Esophagus squamous epithelium (tissue), 5 donors: Measurements from ENCODE around the gene FFAR4. TPM values are rescaled to one million over a fixed set of nuclear protein-coding genes. Genes with fewer than 3 reads are reported as not detected.
A peak's percentile ranks its signal among the peaks of the same experiment; 100 is the strongest.
"Not testable (repeated sequence)": the region's sequence is repeated elsewhere in the genome, so short reads cannot be mapped to it uniquely, and the experiment has no call there.

Experiments used
- DNase-seq: peaks from one replicate; lab custom pipeline; 2025; lab: John Stamatoyannopoulos, UW
- H3K27ac ChIP-seq, 4 donors: fragments of 200-600 bp; sonication (generic); one replicate each; pipeline ENCODE4 v1.5.1; 2016 to 2019; ENCODE audit warnings: mild to moderate bottlenecking in 1 of 4
- H3K27me3 ChIP-seq, 4 donors: fragments of 200-600 bp; sonication (generic); 1 replicate in 3 of 4; 2 replicates in 1 of 4; pipeline versions ENCODE4 v1.5.1 to v1.6.0; 2017 to 2021; ENCODE audit warnings: antibody characterized with exemption in 1 of 4
- H3K36me3 ChIP-seq, 3 donors: fragments of 200-600 bp; sonication (generic); one replicate each; pipeline ENCODE4 v1.5.1; 2016 to 2019
- H3K4me1 ChIP-seq, 3 donors: fragments of 200-600 bp; sonication (generic); one replicate each; pipeline ENCODE4 v1.5.1; 2017 to 2019
- H3K4me3 ChIP-seq, 4 donors: fragments of 200-600 bp; sonication (generic); 1 replicate in 3 of 4; 2 replicates in 1 of 4; pipeline ENCODE4 v1.5.1; 2016 to 2019; ENCODE audit warnings: mild to moderate bottlenecking in 2 of 4, moderate library complexity in 1 of 4
- H3K9me3 ChIP-seq, 3 donors: fragments of 200-600 bp; sonication (generic); one replicate each; pipeline ENCODE4 v1.5.1; 2016 to 2019
- POLR2A ChIP-seq, 4 donors: fragments of 450-650 bp; IDR thresholded peaks; one replicate each; pipeline ENCODE4 v1.6.1; 2017; ENCODE audit warnings: antibody characterized with exemption in 4 of 4, mild to moderate bottlenecking in 4 of 4, moderate library complexity in 3 of 4
- WGBS, 2 donors: methylation state at CpG; one replicate each; pipeline ENCODE4 v1.1.5; 2018; 5-methylcytosine and 5-hydroxymethylcytosine counted together
- intact Hi-C: fragments of 100-400 bp; cut with DNase I; formaldehyde crosslinking; loops from one replicate; pipeline ENCODE4 v1.15.0; 2022
- total RNA-seq, 4 donors: library from RNA; depleted of rRNA; stranded (reverse); fragments of >200 nt; gene quantifications; one replicate each; pipeline ENCODE4 v1.1.0, GENCODE V29; 2016
- TF ChIP-seq, protein P1 (sequence below), 6 experiments: fragments of 450-650 bp in 4 of 6; fragments of 200-600 bp in 2 of 6; sonication (generic) in 2 of 6; IDR thresholded peaks; one replicate each; pipeline ENCODE4 v1.5.1; 2016 to 2019; ENCODE audit warnings: antibody characterized with exemption in 6 of 6, mild to moderate bottlenecking in 4 of 6, moderate library complexity in 4 of 6
- donor health status: DM: yes; HTN: yes; CAD: no.

Gene FFAR4
- total RNA-seq, 4 donors from 2014 or later, result 0.26 to 1.1 TPM; not detected in 2

DNA sequence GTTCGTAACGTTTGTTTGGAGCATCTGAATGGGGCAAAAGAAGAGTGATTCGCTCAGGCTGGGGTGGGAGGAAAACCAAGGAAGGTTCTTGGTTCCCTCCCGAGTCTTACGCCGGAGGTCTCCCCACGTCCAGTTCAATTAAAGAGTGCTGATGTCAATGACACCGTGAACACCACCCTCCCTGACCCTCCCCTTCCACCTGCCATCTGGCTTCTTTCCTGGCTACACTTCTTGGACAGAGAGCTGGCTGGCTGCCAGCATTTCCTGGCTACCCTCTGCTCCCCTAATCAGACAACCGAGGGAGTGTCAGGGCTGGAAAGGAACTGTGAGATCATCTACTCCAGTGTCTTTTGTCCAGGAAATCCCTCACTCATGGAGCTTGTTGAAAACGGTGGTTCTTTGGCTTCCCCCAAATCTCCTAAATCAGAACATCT is 24.1 kb upstream of the FFAR4 start:
- no peak for DNase-seq
- no peaks in the 10 kb centered on the region for H3K36me3 ChIP-seq
- WGBS, 2 donors, result 23 to 28% methylated on average over 9 to 10 of the region's 10 CpGs
- TF ChIP-seq POLR2A (IDR thresholded peaks at IDR 0.05), result no peak
- TF ChIP-seq, protein P1, sequence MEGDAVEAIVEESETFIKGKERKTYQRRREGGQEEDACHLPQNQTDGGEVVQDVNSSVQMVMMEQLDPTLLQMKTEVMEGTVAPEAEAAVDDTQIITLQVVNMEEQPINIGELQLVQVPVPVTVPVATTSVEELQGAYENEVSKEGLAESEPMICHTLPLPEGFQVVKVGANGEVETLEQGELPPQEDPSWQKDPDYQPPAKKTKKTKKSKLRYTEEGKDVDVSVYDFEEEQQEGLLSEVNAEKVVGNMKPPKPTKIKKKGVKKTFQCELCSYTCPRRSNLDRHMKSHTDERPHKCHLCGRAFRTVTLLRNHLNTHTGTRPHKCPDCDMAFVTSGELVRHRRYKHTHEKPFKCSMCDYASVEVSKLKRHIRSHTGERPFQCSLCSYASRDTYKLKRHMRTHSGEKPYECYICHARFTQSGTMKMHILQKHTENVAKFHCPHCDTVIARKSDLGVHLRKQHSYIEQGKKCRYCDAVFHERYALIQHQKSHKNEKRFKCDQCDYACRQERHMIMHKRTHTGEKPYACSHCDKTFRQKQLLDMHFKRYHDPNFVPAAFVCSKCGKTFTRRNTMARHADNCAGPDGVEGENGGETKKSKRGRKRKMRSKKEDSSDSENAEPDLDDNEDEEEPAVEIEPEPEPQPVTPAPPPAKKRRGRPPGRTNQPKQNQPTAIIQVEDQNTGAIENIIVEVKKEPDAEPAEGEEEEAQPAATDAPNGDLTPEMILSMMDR (IDR thresholded peaks at IDR 0.05), result no peak
- peak overlapping the region in 2 of 4 donors; percentile 15 to 43 for H3K4me3 ChIP-seq
- intact Hi-C loops, result no loop called here
- H3K27ac ChIP-seq, result no peak overlapping the region
- H3K4me1 ChIP-seq, result peaks cover 0 to 9% (median 0%) of the 10 kb centered on the region in 3 donors
- H3K9me3 ChIP-seq, result no peaks in the 10 kb centered on the region
- H3K27me3 ChIP-seq, result peaks cover 0 to 3% (median 0%) of the 10 kb centered on the region in 4 donors

DNA sequence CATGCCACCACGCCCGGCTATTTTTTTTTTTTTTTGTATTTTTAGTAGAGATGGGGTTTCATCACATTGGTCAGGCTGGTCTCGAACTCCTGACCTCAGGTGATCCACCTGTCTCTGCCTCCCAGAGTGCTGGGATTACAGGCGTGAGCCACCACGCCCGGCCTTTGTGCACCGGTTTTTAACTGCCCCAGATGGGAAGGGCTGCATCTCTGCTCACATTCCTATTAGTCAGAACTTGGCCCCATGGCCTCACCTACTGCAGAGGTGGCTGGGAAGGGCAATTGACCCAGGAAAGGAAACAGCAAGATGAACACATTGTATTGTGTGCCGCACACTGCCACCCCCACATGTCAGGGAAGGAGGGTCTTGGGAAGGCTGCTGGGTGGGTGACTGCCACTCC is 19.5 kb upstream of the FFAR4 start:
- H3K27me3 ChIP-seq, H3K27ac ChIP-seq, DNase-seq, H3K4me3 ChIP-seq, H3K36me3 ChIP-seq, intact Hi-C loops, H3K4me1 ChIP-seq, H3K9me3 ChIP-seq: not testable (repeated sequence)
- 86 to 90% methylated on average over 2 to 3 of the region's 8 CpGs for WGBS, 2 donors

DNA sequence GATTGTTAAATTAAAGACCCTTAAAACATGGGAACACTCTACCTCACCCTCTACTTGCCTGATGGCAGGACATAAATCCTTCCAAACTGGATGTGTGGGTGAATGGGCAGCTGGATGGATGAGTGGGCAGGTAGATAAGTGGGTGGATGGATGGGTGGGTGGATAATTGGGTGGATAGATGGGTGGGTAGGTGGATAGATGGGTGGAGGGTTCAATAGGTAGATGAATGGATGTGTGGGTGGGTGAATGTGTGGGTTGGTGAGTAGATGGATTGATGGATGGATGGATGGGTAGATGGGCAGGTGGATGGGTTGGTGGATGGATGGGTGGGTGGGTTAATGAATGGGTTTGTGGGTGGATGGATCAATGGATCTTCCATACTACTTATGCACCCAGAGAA is 18.9 kb upstream of the FFAR4 start:
- H3K4me1 ChIP-seq, result peaks cover 0 to 2% (median 0%) of the 10 kb centered on the region in 3 donors
- H3K36me3 ChIP-seq, result no peaks in the 10 kb centered on the region
- H3K27me3 ChIP-seq, result peaks cover 0 to 3% (median 0%) of the 10 kb centered on the region in 4 donors
- H3K9me3 ChIP-seq, result no peaks in the 10 kb centered on the region
- H3K27ac ChIP-seq, result no peak overlapping the region
- DNase-seq, result no peak
- intact Hi-C loops, result no loop called here
- TF ChIP-seq POLR2A (IDR thresholded peaks at IDR 0.05), result no peak
- TF ChIP-seq, protein P1 (IDR thresholded peaks at IDR 0.05), result no peak
- H3K4me3 ChIP-seq, result no peak overlapping the region

DNA sequence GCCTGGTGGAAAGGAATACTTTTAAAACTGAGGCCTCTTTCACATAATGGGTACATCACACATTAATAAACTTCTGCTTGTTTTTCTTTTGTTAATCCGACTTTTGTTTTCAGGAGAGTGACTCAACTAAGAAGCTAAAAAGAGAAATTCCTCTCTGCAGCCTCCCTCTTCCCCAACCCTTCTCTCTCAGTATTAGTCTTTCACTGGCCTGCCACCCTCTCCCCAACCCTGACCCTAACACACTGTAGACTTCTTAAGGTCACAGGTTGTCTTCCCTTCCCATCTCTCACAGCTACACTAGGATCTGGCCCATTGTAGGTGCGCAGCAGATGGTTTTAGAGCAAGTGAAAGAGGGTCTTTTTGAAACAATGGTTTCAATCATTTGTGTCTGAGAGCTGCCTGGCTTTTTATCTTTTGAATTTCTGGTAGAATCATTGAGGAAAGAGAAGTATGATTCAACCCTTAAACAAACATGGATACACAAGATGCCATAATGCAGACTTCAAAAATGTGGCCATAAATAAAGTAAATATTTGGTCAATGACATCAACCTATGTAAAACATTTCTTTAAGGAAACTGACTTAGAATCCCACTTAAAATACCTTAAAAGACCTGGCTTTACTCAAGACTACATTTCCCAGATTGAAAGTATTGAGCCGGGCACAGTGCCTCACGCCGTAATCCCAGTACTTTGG is 17.9 kb upstream of the FFAR4 start:
- no peaks in the 10 kb centered on the region for H3K36me3 ChIP-seq
- no peaks in the 10 kb centered on the region for H3K4me1 ChIP-seq
- no peak for DNase-seq
- no peak overlapping the region for H3K4me3 ChIP-seq
- H3K27me3 ChIP-seq, result peaks cover 0 to 3% (median 0%) of the 10 kb centered on the region in 4 donors
- TF ChIP-seq, protein P1 (IDR thresholded peaks at IDR 0.05), result no peak
- no peak for TF ChIP-seq POLR2A (IDR thresholded peaks at IDR 0.05)
- no peaks in the 10 kb centered on the region for H3K9me3 ChIP-seq
- WGBS, 2 donors, result 55 to 65% methylated on average over 5 of the region's 5 CpGs
- no peak overlapping the region for H3K27ac ChIP-seq
- intact Hi-C loops, result no loop called here

DNA sequence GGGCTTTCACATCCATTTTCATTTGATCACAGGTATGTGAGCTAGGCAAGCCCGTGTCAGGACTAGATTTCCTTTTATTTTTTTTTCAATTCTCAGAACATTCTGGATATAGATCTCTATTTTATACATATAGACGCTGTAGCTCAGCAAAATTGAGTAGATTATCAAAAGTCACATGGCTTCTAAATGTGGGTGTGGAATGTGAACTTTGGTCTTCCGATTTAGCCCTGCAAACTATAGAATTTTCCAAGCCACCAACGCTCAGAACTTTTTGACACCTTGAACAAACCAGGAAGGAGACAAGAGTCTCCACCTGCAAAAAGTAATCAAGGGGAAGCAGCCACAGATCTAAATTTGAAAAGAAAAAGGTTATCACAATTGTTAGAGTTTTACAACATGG is 15.9 kb upstream of the FFAR4 start:
- no peaks in the 10 kb centered on the region for H3K36me3 ChIP-seq
- no peak for DNase-seq
- H3K4me1 ChIP-seq, result no peaks in the 10 kb centered on the region
- TF ChIP-seq, protein P1 (IDR thresholded peaks at IDR 0.05), result no peak
- TF ChIP-seq POLR2A (IDR thresholded peaks at IDR 0.05), result no peak
- H3K27me3 ChIP-seq, result no peaks in the 10 kb centered on the region
- H3K27ac ChIP-seq, result no peak overlapping the region
- intact Hi-C loops, result no loop called here
- H3K9me3 ChIP-seq, result no peaks in the 10 kb centered on the region
- 76 to 77% methylated on average over 4 of the region's 4 CpGs for WGBS, 2 donors
- H3K4me3 ChIP-seq, result no peak overlapping the region
